GM19397 (cell line): Measurements from ENCODE around the gene SLC66A3.
A peak's percentile ranks its signal among the peaks of the same experiment; 100 is the strongest.

Source experiments
- ATAC-seq: cut with Tn5 transposase; IDR thresholded peaks from one replicate; pipeline ENCODE4 v1.9.1; 2021; ENCODE audit warnings: mild to moderate bottlenecking, moderate library complexity; ENCODE audit not compliant: unreplicated experiment

The SLC66A3 gene

DNA sequence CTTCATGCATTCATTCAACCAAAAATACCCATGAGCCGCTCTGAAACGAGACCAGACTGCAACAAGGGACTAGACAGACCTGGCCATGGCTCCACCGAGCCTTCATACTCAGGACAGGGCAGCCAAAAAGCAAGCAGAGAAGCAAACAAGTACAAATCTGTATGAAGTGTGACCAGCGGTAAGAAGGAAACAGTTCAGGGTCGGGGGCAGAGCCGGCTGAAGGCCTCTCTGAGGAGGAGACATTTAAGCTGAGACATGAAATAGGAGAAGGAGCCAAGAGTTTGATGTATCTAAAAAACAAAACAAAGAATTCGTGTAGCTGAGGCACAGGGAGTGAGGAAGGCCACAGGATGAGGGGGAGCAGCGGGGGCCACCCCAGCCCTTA is 21.3 kb upstream of the SLC66A3 start:
- ATAC-seq = no peak

DNA sequence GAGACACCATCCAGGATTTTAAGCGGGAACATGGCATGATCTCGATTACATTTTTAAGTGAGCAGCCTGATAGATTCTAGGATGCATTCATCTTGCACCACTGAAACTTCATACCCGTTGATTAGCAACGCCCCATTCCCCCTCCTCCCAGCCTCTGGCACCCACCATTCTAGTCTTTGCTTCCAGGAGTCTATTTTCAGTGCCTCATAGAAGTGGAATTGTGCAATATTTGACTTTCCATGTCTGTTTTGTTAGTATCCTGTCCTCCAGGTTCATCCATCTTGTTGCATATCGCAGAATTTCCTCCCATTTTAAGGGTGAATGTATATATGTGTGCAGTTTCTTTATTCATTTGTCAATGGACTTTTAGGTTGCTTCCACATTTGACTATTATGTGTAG is 20.9 kb upstream of the SLC66A3 start:
- ATAC-seq = no peak

DNA sequence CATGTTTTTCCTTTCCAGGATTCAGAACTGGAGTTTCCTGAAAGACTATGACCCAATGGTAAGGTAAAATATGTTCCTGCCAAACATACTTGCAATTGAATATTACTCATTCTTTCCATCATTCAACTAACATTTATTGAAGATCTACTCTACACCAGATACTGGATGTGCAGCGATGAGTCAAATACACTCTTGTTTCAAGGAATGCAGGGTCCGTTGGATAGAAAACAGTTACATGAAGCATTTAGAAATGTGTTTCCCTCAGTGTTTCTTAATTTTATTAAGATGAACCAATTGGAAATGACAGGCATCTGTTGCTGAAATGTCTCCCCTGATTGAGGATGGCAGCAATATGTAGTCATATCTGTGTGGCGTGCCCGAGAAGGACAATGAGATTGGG is 14.8 kb upstream of the SLC66A3 start:
- no peak for ATAC-seq

DNA sequence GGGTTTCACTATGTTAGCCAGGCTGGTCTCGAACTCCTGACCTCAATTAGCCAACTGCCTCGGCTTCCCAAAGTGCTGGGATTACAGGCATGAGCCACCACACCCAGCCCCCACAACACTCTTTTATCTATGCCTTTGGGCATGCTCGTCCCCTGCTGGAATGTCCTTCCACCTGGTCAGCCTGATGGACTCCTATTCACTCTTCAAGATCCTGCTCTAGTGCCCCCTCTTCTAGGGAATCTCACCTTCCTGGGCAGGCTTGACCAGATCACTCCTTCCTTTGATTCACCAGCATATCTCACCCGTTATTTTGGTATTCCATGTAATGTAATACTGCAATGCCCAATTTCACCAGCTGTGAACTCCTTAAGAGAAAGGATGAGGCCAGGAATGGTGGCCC is 13.9 kb upstream of the SLC66A3 start:
- no peak for ATAC-seq

DNA sequence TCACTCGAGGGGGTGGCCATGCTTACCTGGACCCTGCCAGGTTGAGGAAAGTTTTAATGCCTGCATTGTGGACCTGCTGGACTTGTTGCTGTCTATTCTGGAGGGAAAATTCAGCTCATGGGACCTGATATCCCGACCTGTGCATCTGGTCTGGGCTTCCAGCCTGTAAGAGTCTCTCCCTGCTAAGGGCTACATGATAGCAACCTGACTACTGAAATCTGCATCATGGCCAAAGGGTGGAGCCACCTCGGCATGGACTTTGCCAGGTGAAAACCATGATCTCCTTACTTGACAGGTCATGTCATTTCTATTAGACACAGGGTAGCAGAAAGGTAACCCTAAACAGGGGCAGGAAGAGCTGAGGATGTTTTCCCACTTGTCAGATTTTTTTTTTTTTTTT is 12.9 kb upstream of the SLC66A3 start:
- ATAC-seq = no peak

DNA sequence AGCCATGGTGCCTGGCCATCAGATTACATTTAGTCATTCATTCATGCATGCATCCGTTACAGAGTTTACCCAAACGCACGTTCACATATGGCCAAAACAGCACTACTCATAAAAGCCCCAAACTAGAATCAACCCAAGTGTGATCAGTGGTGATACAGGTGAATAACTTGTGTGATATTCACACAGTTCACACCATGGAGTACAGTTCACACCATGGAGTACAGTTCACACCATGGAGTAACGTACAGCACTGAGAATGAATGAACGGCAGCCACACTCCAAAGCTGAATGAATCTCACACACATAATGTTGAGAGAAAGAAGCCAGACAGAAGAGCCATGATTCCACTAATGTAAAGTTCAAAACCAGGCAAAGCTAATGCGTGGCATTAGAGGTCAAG is 12.3 kb upstream of the SLC66A3 start:
- ATAC-seq = no peak

DNA sequence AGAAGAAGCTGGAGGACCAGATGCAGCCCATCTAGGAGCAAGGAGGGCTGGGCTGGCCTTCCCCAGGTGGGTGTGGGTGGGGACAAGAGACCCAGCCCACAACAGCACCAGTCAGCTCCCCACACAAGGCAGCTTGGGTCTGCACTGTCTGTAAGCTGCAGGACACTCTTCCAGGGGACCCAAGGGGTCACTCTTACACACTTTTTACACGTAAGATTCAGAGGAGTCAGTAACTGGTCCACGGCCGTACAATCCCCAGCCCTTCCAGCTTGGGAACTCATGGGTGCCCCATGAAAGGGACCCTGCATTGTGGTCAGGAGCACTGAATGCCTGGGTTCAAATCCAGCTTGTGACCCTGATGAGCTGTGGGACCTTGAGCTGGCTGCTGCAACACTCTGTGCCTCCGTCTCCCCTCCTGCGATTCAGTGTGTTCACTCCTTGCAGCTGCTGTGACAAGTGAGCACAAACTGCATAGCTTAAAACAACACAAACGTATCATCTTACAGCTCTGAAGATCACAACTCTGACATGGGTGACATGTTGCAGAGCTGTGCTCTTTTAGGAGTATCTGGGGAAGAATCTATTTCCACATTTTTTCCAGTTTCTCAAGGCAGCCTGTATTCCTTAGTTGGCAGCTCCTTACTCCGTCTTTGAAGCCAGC is 11.1 kb upstream of the SLC66A3 start:
- no peak for ATAC-seq

DNA sequence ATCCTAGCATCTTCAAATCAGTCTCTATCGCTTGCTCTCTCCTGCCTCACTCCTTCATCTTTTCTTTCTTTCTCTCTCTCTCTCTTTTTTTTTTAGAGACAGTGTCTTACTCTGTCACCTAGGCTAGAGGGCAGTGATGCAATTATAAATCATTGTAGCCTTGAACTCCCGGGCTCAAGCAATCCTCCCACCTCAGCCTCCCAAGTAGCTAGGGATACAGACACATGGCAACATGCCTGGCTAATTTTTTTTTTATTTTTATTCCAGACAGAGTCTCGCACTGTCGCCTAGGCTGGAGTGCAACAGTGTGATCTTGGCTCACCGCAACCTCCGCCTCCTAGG is 10.6 kb upstream of the SLC66A3 start:
- ATAC-seq = no peak

DNA sequence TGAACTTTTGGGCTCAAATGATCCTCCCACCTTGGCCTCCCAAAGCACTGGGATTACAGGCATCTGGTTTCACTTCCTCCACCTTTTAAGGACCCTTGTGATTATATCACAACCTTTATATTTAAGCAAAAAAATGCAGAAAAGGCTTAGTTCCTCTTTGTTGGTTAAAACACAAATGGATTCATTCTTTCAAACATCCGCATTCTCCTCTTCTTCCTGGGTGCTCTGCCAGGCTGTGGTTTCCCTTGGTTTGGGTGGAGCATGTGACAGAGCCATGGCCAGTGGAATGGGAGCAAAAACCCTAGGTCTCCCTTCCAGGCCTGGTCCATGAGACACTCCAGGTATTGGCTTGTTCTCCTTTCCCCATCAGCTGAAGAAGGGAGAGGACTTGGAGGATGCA is 9.9 kb upstream of the SLC66A3 start:
- no peak for ATAC-seq

DNA sequence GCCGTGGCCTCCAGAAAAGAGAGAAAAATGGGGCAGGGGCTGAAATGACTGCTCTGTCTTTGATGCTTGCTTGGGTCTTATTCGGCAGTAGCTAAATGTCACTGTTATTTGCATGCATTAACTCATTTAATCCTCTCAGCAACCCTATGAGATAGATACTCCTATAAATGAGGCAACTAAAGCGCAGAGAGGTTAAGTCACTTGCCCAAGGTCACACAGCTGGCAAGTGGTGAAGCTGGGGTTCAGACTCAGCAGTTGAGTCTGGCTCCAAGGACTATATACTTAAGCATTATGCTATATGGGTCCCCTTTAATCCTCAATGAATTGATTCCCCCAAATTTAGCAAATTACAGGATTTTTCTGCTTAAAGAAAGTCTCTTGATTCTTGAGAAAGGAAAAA is 9.2 kb upstream of the SLC66A3 start:
- no peak for ATAC-seq

DNA sequence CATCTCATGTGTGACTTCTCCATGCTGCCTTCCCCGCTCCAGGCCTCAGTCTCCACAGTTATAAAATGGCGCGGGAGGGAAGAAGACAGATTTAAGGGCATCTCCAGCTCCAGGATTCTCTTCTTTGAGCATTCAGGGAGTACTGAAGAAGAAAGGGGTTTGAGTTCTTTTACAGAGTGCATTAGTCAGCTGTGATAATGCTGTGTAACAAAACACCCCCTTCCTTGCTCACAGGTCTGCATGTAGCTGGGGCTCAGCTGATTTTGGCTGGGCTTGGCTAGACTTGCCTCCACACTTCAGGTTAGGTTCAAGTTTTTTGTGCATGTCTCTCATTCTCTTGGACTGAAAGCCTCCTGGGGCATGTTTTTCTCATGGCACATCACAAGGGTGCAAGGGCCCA is 8.0 kb upstream of the SLC66A3 start:
- ATAC-seq = no peak

DNA sequence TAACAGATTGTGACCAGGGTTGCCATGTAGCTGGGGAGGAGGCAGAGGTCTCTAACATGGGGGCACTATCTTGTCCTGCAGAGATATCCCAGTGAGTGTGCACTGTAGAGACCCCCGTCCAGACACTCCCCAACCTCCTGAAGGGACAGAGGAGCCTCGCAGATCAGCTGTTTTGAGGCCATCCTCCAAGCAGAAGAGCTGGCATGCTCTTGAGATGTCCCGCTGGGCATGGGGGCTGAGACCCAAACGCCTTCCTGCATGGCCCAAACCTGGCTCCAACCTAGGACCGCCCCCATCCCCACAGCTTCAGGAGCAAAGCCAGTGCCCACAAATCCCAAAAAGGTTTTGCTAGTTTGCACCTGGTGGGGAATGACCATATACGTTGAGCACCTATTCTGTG is 2.7 kb upstream of the SLC66A3 start:
- no peak for ATAC-seq

DNA sequence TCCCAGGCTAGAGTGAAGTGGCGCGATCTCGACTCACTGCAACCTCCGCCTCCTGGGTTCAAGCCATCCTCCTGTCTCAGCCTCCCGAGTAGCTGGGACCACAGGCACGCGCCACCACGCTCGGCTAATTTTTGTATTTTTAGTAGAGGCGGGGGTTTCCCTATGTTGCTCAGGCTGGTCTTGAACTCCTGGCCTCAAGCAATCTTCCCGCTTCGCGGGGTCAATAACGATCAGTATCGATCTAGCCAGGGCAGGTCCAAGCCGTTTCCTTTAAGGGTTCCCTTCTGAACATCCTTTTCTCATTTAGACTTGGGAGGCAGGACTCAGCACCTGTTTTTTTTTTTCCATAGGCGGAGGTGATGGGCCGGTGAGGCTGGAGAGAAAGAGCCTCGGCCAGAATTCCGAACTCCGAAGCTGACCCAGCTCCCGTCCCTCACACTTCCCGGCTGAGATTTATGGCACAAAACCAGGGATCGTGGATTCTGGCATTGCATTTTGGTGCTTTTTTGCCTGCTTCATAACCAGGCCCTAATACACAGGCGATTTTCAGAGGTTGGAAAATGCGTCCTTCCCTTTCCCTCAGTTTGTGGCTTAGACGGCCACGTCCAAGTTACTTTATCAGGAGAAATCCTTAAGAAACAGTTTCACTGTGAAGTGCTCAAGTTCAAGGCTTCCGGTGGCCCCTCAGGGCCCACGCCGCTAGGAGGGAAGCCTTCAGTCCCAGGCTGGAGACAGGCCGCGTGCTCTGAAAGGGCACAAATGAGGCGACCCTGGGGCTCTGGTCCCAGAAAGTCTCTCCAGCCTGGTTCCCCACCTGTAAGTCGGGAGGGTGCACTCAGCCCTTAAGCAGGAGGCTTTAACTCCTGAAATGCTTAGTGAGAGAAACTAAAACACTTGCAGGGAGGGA is 998 bp upstream of the SLC66A3 start:
- peak; percentile 5 for ATAC-seq

DNA sequence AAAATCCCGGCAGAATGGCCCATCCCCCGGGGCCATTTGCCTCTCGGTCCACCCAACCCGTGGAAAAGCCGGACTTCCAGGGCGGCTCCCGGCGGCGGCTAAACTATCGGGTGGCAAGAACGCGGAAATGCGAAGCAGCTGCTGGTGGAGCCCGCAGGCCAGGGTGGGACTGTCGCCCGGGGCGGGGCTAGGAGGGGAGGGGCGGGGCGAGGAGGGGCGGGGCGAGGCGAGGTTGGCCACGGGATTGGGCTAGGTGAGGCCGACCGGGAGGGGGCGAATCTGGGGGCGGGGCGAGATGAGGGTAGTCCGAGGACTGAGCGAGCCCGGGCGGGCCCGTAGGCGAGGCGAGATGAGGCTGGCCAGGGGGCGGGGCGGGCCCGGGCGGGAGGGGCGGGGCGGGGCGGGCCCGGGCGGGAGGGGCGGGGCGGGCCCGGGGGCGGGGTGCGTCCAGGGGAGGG is 315 bp upstream of the SLC66A3 start:
- peak; percentile 61 for ATAC-seq

DNA sequence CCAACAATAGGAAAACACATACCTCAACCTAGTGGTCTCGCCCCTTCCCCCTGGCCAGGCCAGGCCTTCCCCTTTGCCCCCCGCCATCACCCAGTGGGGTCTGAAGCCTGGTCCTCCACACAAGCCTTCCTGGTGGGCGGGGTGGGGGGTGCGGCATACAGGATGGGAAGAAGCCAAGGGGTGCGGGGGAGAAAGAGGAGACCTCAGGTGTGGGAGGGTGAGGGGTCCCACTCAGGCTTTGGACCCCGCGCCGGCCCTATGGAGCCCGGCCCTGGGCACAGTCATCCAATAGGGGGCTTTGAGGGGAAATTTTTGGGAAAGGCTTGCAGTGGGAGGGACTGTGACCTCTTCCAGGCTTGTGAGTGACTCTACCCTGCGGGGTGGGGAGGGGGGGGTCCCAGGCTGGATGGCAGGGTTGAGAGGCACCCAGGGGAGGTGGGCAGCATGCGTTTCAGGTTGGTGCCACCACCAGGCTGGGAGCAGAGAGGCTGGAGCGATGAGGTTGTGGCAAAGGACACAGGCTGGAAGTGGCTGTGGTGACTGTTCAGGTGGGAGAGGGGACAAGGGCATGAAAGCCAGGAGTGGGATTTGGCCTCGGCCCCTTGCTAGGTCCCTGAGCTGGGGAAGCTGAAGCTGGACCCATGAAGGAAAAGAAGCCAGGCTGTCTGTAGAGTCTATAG is 1.3 kb downstream of the SLC66A3 start:
- no peak for ATAC-seq

DNA sequence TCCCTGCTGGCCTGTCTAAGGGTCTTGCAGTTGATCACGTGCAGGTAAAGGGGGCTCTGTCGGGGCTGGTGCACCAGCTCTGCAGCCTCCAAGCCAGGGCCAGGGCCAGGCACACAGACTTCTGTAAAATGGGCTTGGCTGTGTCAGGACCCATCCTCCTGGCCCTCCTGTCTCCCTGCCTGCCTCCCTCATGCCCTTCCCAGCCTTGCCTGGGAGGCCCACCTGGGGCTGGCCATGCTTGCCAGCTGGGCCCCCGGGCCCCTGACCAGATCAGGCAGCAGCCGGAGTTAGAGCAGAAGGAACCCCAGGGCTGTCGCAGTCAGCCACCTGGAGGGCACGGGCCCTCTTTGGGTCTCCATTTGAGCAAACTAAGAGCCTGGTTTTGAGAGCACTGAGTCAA is 2.0 kb downstream of the SLC66A3 start:
- no peak for ATAC-seq

DNA sequence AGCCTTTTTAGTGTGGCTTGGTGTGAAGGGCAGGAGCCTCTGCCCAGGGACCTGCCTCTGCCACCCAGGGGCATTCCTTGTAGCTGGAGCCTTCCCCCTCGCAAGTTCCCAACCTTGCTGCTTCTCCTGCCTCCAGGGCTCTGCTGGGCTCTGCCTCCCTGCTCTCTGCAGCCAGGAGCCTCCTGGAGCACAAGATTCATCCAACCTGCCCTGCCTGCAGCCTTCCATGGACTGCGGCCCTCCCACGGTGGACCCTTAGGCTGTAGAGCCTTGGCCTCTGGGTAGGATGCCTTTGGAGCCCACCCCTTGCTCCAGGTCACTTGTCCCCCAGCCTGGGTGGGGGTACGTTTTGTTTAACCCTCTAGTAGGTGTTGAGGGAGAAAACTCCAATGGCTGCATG is 2.5 kb downstream of the SLC66A3 start:
- ATAC-seq = no peak

DNA sequence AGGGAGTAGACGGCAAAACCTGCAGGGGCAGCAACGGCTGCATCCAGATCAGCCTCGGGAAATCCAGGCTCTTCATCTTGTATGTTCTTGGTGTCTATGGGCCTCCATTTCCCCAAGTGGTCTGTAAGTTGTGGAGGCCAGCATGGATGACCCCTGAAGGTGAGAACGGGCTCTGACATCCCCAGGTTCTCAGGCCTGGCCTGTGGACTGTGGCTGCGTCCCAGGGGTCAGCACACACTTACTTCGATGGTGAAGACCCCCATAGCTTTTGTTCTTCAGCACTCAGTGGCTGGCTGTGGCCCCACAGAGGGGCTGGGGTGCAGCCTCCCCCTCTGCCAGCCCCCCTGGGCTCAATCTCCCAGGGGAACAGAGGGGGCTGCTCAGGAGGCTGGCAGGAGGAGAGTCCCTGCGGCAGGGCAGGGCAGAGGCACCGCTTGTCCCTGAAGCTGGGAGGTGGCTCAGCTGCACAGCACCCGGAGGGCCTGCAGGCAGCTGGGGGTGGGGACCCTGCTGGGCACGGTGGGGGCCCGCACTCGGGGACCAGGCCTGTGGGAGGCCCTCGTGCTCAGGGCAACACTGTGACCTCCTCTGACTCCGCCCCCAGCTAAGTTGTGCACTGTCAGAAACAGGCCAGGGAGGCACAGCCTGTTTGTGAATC is 3.8 kb downstream of the SLC66A3 start:
- no peak for ATAC-seq

DNA sequence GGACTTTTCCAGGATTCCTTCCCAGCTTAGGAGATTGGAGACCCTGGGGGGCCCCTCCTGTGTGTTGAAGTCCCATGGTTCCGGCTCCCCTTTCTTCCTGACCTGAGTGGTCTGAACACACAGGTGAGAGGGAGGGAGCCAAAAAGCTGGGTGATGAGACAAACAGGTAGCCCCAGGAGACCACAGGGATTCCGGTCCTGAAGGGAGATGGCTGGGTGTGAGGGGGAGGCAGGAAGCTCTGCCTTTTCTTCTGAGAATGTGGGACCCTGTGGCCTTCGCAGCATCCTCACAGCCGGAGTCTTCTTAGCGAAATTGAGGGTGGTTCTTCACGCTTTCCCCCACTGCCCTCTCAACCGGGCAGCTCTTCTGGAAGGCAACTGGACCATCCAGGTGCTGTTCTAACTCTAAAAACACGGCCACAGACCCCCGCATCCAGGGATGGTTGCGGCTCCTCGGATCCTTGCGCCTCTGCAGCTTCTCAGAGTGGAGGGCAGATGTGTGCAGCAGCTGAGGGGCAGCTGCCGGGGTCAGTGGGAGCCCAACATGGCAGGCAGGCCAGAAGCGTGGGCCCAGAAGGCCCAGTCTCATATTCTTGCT is 4.4 kb downstream of the SLC66A3 start:
- no peak for ATAC-seq

DNA sequence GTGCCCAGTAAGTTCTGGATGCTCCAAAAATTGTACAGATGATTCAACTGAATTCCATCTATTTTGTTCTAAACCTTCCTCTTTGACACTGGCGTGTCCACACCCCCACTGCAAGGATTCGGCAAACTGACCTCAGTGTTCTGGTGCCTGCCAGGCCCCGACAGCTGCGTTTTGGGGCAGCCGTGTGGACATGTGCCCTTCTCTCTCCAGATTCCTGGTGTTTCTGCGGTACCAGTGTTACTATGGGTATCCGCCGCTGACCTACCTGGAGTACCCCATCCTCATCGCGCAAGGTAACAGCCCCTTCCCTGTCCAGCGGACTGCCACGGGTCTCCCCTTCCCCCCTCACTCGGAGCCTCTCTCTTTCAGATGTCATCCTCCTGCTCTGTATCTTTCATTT is 5.0 kb downstream of the SLC66A3 start:
- ATAC-seq = no peak
